Measurements from ENCODE around the gene CHPF2. TPM values are rescaled to one million over a fixed set of nuclear protein-coding genes. Genes with fewer than 3 reads are reported as not detected.

Gene CHPF2
- total RNA-seq, 3 donors from 2014 or later: 38.3 to 52.2 (median 41.5) TPM

- DNase-seq (no peak), ATAC-seq (no peak)
- H3K4me3 ChIP-seq: no peak overlapping the region
- intact Hi-C loops (cut with DNase I, micrococcal nuclease): no loop called here
- H3K9me3 ChIP-seq: no peaks in the 10 kb centered on the region
- no peaks in the 10 kb centered on the region for H3K36me3 ChIP-seq (ENCODE audit: low read depth)
- no peak for TF ChIP-seq CTCF (IDR thresholded peaks at IDR 0.05)
- no peaks in the 10 kb centered on the region for H3K4me1 ChIP-seq (ENCODE audit: low read depth)
These were observed 38.1 kb upstream of the CHPF2 start for GRCh38 chr7:151194188-151194587.

- no peak for ATAC-seq
- no peaks in the 10 kb centered on the region for H3K36me3 ChIP-seq (ENCODE audit: low read depth)
- H3K4me1 ChIP-seq (ENCODE audit: low read depth): no peaks in the 10 kb centered on the region
- intact Hi-C loops (cut with DNase I, micrococcal nuclease): no loop called here
- H3K4me3 ChIP-seq: no peak overlapping the region
- no peak for DNase-seq
- no peak for TF ChIP-seq CTCF (IDR thresholded peaks at IDR 0.05)
- H3K9me3 ChIP-seq: no peaks in the 10 kb centered on the region
These were observed 36.5 kb upstream of the CHPF2 start for GRCh38 chr7:151195616-151196450.

- H3K36me3 ChIP-seq (ENCODE audit: low read depth): no peaks in the 10 kb centered on the region
- no peak overlapping the region for H3K4me3 ChIP-seq
- DNase-seq (no peak), ATAC-seq (no peak)
- no peaks in the 10 kb centered on the region for H3K9me3 ChIP-seq
- H3K4me1 ChIP-seq (ENCODE audit: low read depth): no peaks in the 10 kb centered on the region
- intact Hi-C loops (cut with DNase I, micrococcal nuclease): no loop called here
- no peak for TF ChIP-seq CTCF (IDR thresholded peaks at IDR 0.05)
These were observed 34.4 kb upstream of the CHPF2 start for GRCh38 chr7:151197932-151198331.

- no peak for TF ChIP-seq CTCF (IDR thresholded peaks at IDR 0.05)
- Histone ChIP-seq H3K36me3 (ENCODE audit: low read depth) (no peaks in the 10 kb centered on the region), H3K4me3 (no peak overlapping the region), H3K9me3 (no peaks in the 10 kb centered on the region), H3K4me1 (ENCODE audit: low read depth) (no peaks in the 10 kb centered on the region)
- no peak for ATAC-seq
- intact Hi-C loops (cut with DNase I, micrococcal nuclease): no loop called here
- DNase-seq: no peak
These were observed 33.1 kb upstream of the CHPF2 start for GRCh38 chr7:151198945-151199848.

GRCh38 chr7:151201344-151201743, 30.9 kb upstream of the CHPF2 start:
- Histone ChIP-seq H3K4me3 (no peak overlapping the region), H3K4me1 (ENCODE audit: low read depth) (no peaks in the 10 kb centered on the region), H3K36me3 (ENCODE audit: low read depth) (no peaks in the 10 kb centered on the region), H3K9me3 (no peaks in the 10 kb centered on the region)
- TF ChIP-seq CTCF (IDR thresholded peaks at IDR 0.05): no peak
- ATAC-seq (no peak), DNase-seq (no peak)
- intact Hi-C loops (cut with DNase I, micrococcal nuclease): no loop called here

All from mucosa of descending colon (tissue), 3 donors.